ENCODE measurements around the gene SIK1.
"Not testable (repeated sequence)": the region's sequence is repeated elsewhere in the genome, so short reads cannot be mapped to it uniquely, and the experiment has no call there.

The SIK1 gene

GRCh38 chr21:43396788-43397438 is 30.0 kb downstream of the SIK1 start:
- not testable (repeated sequence) for DNase-seq (ENCODE audit: low spot score)

- DNase-seq (ENCODE audit: low spot score) = not testable (repeated sequence)
Observed at GRCh38 chr21:43383351-43383750, 43.6 kb downstream of the SIK1 start.

GRCh38 chr21:43382902-43383301 is 44.0 kb downstream of the SIK1 start:
- not testable (repeated sequence) for DNase-seq (ENCODE audit: low spot score)

GRCh38 chr21:43380852-43381533 is 45.9 kb downstream of the SIK1 start:
- not testable (repeated sequence) for DNase-seq (ENCODE audit: low spot score)

GRCh38 chr21:43380337-43380736 is 46.6 kb downstream of the SIK1 start:
- not testable (repeated sequence) for DNase-seq (ENCODE audit: low spot score)

- not testable (repeated sequence) for DNase-seq (ENCODE audit: low spot score)
Observed at GRCh38 chr21:43379626-43380122, 47.3 kb downstream of the SIK1 start.

- no peak for DNase-seq (ENCODE audit: low spot score)
Observed at GRCh38 chr21:43376478-43376882, 50.5 kb downstream of the SIK1 start.

GRCh38 chr21:43375837-43376477 is 51.0 kb downstream of the SIK1 start:
- DNase-seq (ENCODE audit: low spot score) = no peak

GRCh38 chr21:43375006-43375836 is 51.7 kb downstream of the SIK1 start:
- no peak for DNase-seq (ENCODE audit: low spot score)

- DNase-seq (ENCODE audit: low spot score) = no peak
Observed at GRCh38 chr21:43374228-43374885, 52.6 kb downstream of the SIK1 start.

- DNase-seq (ENCODE audit: low spot score) = no peak
Observed at GRCh38 chr21:43373362-43374227, 53.3 kb downstream of the SIK1 start.

GRCh38 chr21:43372663-43373361 is 54.1 kb downstream of the SIK1 start:
- DNase-seq (ENCODE audit: low spot score) = no peak

GRCh38 chr21:43371786-43372185 is 55.1 kb downstream of the SIK1 start:
- DNase-seq (ENCODE audit: low spot score) = no peak

- DNase-seq (ENCODE audit: low spot score) = no peak
Observed at GRCh38 chr21:43370888-43371570, 55.9 kb downstream of the SIK1 start.

GRCh38 chr21:43370091-43370658 is 56.8 kb downstream of the SIK1 start:
- peak; percentile 35 for DNase-seq (ENCODE audit: low spot score)

- DNase-seq (ENCODE audit: low spot score) = no peak
Observed at GRCh38 chr21:43369596-43370090, 57.3 kb downstream of the SIK1 start.

- DNase-seq (ENCODE audit: low spot score) = peak; percentile 58
Observed at GRCh38 chr21:43369124-43369523, 57.8 kb downstream of the SIK1 start.

- DNase-seq (ENCODE audit: low spot score) = no peak
Observed at GRCh38 chr21:43368685-43369084, 58.2 kb downstream of the SIK1 start.

GRCh38 chr21:43367859-43368258 is 59.1 kb downstream of the SIK1 start:
- DNase-seq (ENCODE audit: low spot score) = no peak
